A549 (cell line): ENCODE measurements around the gene GAP43. TPM values are rescaled to one million over a fixed set of nuclear protein-coding genes. Genes with fewer than 3 reads are reported as not detected.

ENCODE experiments used
- ATAC-seq, 2 experiments: fragments of 200-7000 bp in 1 of 2; fragments of >200 bp in 1 of 2; cut with Nextera tagmentation in 1 of 2; cut with Tn5 transposase in 1 of 2; 3 replicates each; pipeline versions ENCODE4 v1.8.0 to v1.9.1; 2018 to 2020; ENCODE audit warnings: mild to moderate bottlenecking in 1 of 2, moderate library complexity in 1 of 2
- CTCF ChIA-PET: fragments of 300-600 bp; sonication (Branson Sonifier 250); formaldehyde crosslinking; extraction: SDS; loops from one replicate; lab custom pipeline; 2021; ENCODE audit warnings: antibody characterized with exemption, inconsistent platforms; lab: Yijun Ruan, JAX
- POLR2A ChIA-PET: fragments of 350-600 bp; formaldehyde crosslinking; extraction: SDS; loops from one replicate; lab custom pipeline; 2021; ENCODE audit warnings: antibody characterized with exemption, inconsistent platforms; lab: Yijun Ruan, JAX
- DNase-seq, 2 experiments: peaks; one replicate each; pipeline versions ENCODE4 v3.0.0 to v3.0.0-alpha.2; 2011 to 2016; ENCODE audit warnings: low read depth in 1 of 2, low spot score in 1 of 2
- FAIRE-seq: peaks from 2 replicates; lab custom pipeline; 2011; peaks lifted over from hg19 to GRCh38; lab: Jason Lieb, UNC
- H3K27ac ChIP-seq, 2 experiments: fragments of >200 bp; sonication (Bioruptor Twin); formaldehyde crosslinking; 3 replicates each; pipeline ENCODE4 v1.5.1; 2016 to 2017
- H3K4me1 ChIP-seq: fragments of >200 bp; sonication (Bioruptor Twin); formaldehyde crosslinking; 3 replicates; pipeline ENCODE4 v1.6.1; 2016
- H3K4me2 ChIP-seq: fragments of >200 bp; sonication (Bioruptor Twin); formaldehyde crosslinking; 3 replicates; pipeline ENCODE4 v1.6.1; 2016
- H3K4me3 ChIP-seq: fragments of >200 bp; sonication (Bioruptor Twin); formaldehyde crosslinking; 3 replicates; pipeline ENCODE4 v1.5.1; 2016
- H3K9me3 ChIP-seq: fragments of >200 bp; sonication (Bioruptor Twin); formaldehyde crosslinking; 3 replicates; pipeline ENCODE4 v1.6.1; 2016
- ATOH8 ChIP-seq: fragments of 250-450 bp; sonication (Bioruptor Pico); IDR thresholded peaks from 2 replicates; pipeline ENCODE4 v1.5.0; 2020; ENCODE audit warnings: low read depth, mild to moderate bottlenecking, moderate library complexity
- BHLHE40 ChIP-seq: IDR thresholded peaks from 2 replicates; pipeline ENCODE4 v1.6.1; 2012; ENCODE audit warnings: low read depth, low read length, inconsistent platforms
- CTCF ChIP-seq: fragments of >200 bp; sonication (Bioruptor Twin); formaldehyde crosslinking; IDR thresholded peaks from 3 replicates; pipeline ENCODE4 v1.5.1; 2016
- E2F6 ChIP-seq: IDR thresholded peaks from 2 replicates; pipeline ENCODE4 v1.6.1; 2012; ENCODE audit warnings: low read depth, borderline replicate concordance
- EP300 ChIP-seq, 2 experiments: fragments of >200 bp; sonication (Bioruptor Twin); formaldehyde crosslinking; IDR thresholded peaks; 2 replicates in 1 of 2; 3 replicates in 1 of 2; pipeline ENCODE4 v1.6.1; 2016 to 2017
- FOSB ChIP-seq: fragments of 250-450 bp; sonication (Bioruptor Pico); IDR thresholded peaks from 2 replicates; pipeline ENCODE4 v1.5.0; 2020; ENCODE audit warnings: mild to moderate bottlenecking, moderate library complexity
- HDAC2 ChIP-seq: fragments of 200-600 bp; sonication (generic); IDR thresholded peaks from 2 replicates; pipeline ENCODE4 v1.6.1; 2016
- HOXA7 ChIP-seq: fragments of 250-450 bp; sonication (Bioruptor Pico); IDR thresholded peaks from 2 replicates; pipeline ENCODE4 v1.5.0; 2020; ENCODE audit warnings: mild to moderate bottlenecking, moderate library complexity
- HOXB13 ChIP-seq: fragments of 250-450 bp; sonication (Bioruptor Pico); IDR thresholded peaks from 2 replicates; pipeline ENCODE4 v1.5.0; 2020; ENCODE audit warnings: low read depth, mild to moderate bottlenecking, moderate library complexity
- HOXB5 ChIP-seq: fragments of 250-450 bp; sonication (Bioruptor Pico); IDR thresholded peaks from 2 replicates; pipeline ENCODE4 v1.5.0; 2020; ENCODE audit warnings: mild to moderate bottlenecking, moderate library complexity
- JUN ChIP-seq, 2 experiments: fragments of >200 bp; sonication (Bioruptor Twin); formaldehyde crosslinking; IDR thresholded peaks; 2 replicates in 1 of 2; 3 replicates in 1 of 2; pipeline ENCODE4 v1.6.1; 2016 to 2017
- MAZ ChIP-seq: fragments of 150-350 bp; IDR thresholded peaks from 2 replicates; pipeline ENCODE4 v1.6.1; 2014; ENCODE audit warnings: antibody characterized with exemption, low read depth, low read length, borderline replicate concordance
- MYC ChIP-seq: IDR thresholded peaks from 2 replicates; pipeline ENCODE4 v1.6.1; 2012; ENCODE audit warnings: mild to moderate bottlenecking, inconsistent platforms, low read length, improper control_type of control experiment, borderline replicate concordance
- NFE2L2 ChIP-seq: fragments of 150-350 bp; conservative IDR thresholded peaks from 2 replicates; pipeline ENCODE4 v1.6.1; 2014; ENCODE audit warnings: low read length
- NR3C1 ChIP-seq: fragments of >200 bp; sonication (Bioruptor Twin); formaldehyde crosslinking; IDR thresholded peaks from 3 replicates; pipeline ENCODE4 v1.6.1; 2017
- PHF8 ChIP-seq: fragments of 200-600 bp; sonication (generic); IDR thresholded peaks from 2 replicates; pipeline ENCODE4 v1.6.1; 2016; ENCODE audit warnings: low read depth, mild to moderate bottlenecking, antibody characterized with exemption, moderate library complexity, borderline replicate concordance
- POLR2A ChIP-seq: IDR thresholded peaks from 2 replicates; pipeline ENCODE4 v1.6.1; 2012; ENCODE audit warnings: mild to moderate bottlenecking, low read length
- POLR2AphosphoS2 ChIP-seq: conservative IDR thresholded peaks from 2 replicates; pipeline ENCODE4 v1.6.1; 2012; ENCODE audit warnings: low read length, improper control_type of control experiment, inconsistent platforms
- RARB ChIP-seq: fragments of 250-450 bp; sonication (Bioruptor Pico); IDR thresholded peaks from 2 replicates; pipeline ENCODE4 v1.8.0; 2021; ENCODE audit warnings: mild to moderate bottlenecking, moderate library complexity
- RCOR1 ChIP-seq: fragments of 150-350 bp; IDR thresholded peaks from 2 replicates; pipeline ENCODE4 v1.6.1; 2014; ENCODE audit warnings: antibody characterized with exemption, low read length, low read depth
- RNF2 ChIP-seq: fragments of 200-600 bp; sonication (generic); IDR thresholded peaks from 2 replicates; pipeline ENCODE4 v1.6.1; 2016; ENCODE audit warnings: low read depth, mild to moderate bottlenecking, antibody characterized with exemption, moderate library complexity, borderline replicate concordance
- SMC3 ChIP-seq: fragments of >200 bp; sonication (Bioruptor Twin); formaldehyde crosslinking; IDR thresholded peaks from 3 replicates; pipeline ENCODE4 v1.6.1; 2018; ENCODE audit warnings: inconsistent platforms
- TFCP2L1 ChIP-seq: fragments of 250-450 bp; sonication (Bioruptor Pico); IDR thresholded peaks from 2 replicates; pipeline ENCODE4 v1.5.0; 2021; ENCODE audit warnings: mild to moderate bottlenecking
- ZC3H11A ChIP-seq: fragments of 450-650 bp; IDR thresholded peaks from 2 replicates; pipeline ENCODE4 v1.6.1; 2014; ENCODE audit warnings: antibody characterized with exemption, mild to moderate bottlenecking
- ZFP36 ChIP-seq: fragments of 450-650 bp; IDR thresholded peaks from 2 replicates; pipeline ENCODE4 v1.6.1; 2014; ENCODE audit warnings: borderline replicate concordance; ENCODE audit not compliant: partially characterized antibody
- WGBS: methylation state at CpG from one replicate; pipeline ENCODE4 v1.1.6; 2017; ENCODE audit errors: missing lambda C conversion rate; 5-methylcytosine and 5-hydroxymethylcytosine counted together
- polyA plus RNA-seq, 4 experiments: library from polyadenylated mRNA; depleted of rRNA in 3 of 4; stranded (reverse); fragments of >200 nt; fragmentation: RNase III in 1 of 4; extraction: RNeasy Plus Mini Kit Qiagen cat#74134 plus additional on column Dnase treatment in 1 of 4; gene quantifications; 2 replicates in 3 of 4; 3 replicates in 1 of 4; pipeline ENCODE4 v1.2.3, GENCODE V29; 2011 to 2017

GAP43 gene
- polyA plus RNA-seq, 2 of the 4 experiments (the other 2 are of a cell fraction): not detected

GRCh38 chr3:115580566-115580965 is 42.7 kb upstream of the GAP43 start:
- H3K9me3 ChIP-seq: no peaks in the 10 kb centered on the region
- no peak for FAIRE-seq
- DNase-seq: no peak
- H3K27ac ChIP-seq: no peak overlapping the region
- no peak overlapping the region for H3K4me3 ChIP-seq
- H3K4me1 ChIP-seq: no peaks in the 10 kb centered on the region
- TF ChIP-seq RARB (CRISPR knock-in tag): no peak
- no peak for TF ChIP-seq RCOR1
- no peak for TF ChIP-seq SMC3
- no peak for TF ChIP-seq NR3C1
- TF ChIP-seq FOSB: no peak
- TF ChIP-seq E2F6: no peak
- no peak for TF ChIP-seq POLR2AphosphoS2
- TF ChIP-seq BHLHE40: no peak
- ChIA-PET POLR2A (no interaction called here), CTCF (interaction anchor here (0.6 kb wide), 1 partner anchor 55 kb away, joined by 3 read pairs; no protein-coding TSS in a partner anchor)
- 67% methylated on average over 1 of the region's 1 CpG for WGBS
- H3K4me2 ChIP-seq: no peak overlapping the region
- ATAC-seq: no peak

- POLR2A ChIA-PET: no interaction called here
- Histone ChIP-seq H3K27ac (no peak overlapping the region), H3K4me1 (no peaks in the 10 kb centered on the region), H3K9me3 (no peaks in the 10 kb centered on the region)
- DNase-seq (no peak), FAIRE-seq (no peak)
- CTCF ChIA-PET: interaction anchor here (0.6 kb wide), 1 partner anchor 54 kb away, joined by 3 read pairs; no protein-coding TSS in a partner anchor
- TF ChIP-seq NFE2L2 (no peak), CTCF (no peak), PHF8 (no peak), ZFP36 (no peak), RNF2 (no peak), HDAC2 (no peak), FOSB (no peak)
- TF ChIP-seq, all 56 proteins: peak for 0
- WGBS: 23% methylated on average over 8 of the region's 8 CpGs
- H3K4me3 ChIP-seq: no peak overlapping the region
- no peak; a peak in 1 of 6 replicates for ATAC-seq
- no peak overlapping the region for H3K4me2 ChIP-seq
Measured at GRCh38 chr3:115581362-115582135, 41.8 kb upstream of the GAP43 start.

- no peak for FAIRE-seq
- ChIA-PET POLR2A (no interaction called here), CTCF (interaction anchor here (0.5 kb wide), 1 partner anchor 371 kb away, joined by 3 read pairs; no protein-coding TSS in a partner anchor)
- H3K27ac ChIP-seq: no peak overlapping the region
- no peak overlapping the region for H3K4me2 ChIP-seq
- no peaks in the 10 kb centered on the region for H3K4me1 ChIP-seq
- DNase-seq: no peak
- WGBS: 51% methylated on average over 5 of the region's 5 CpGs
- no peak overlapping the region for H3K4me3 ChIP-seq
- no peaks in the 10 kb centered on the region for H3K9me3 ChIP-seq
- no peak for ATAC-seq
- no peak for TF ChIP-seq HOXB13
- no peak for TF ChIP-seq CTCF
- no peak for TF ChIP-seq EP300 (IDR thresholded peaks at IDR 0.05)
- TF ChIP-seq NR3C1: no peak
- no peak for TF ChIP-seq HOXB5 (CRISPR knock-in tag)
- no peak for TF ChIP-seq POLR2A
- no peak for TF ChIP-seq NFE2L2
- TF ChIP-seq JUN (IDR thresholded peaks at IDR 0.05): no peak
- TF ChIP-seq ZC3H11A: no peak
- no peak for TF ChIP-seq FOSB
- TF ChIP-seq MAZ: no peak
- TF ChIP-seq MYC: no peak
- no peak for TF ChIP-seq HOXA7 (CRISPR knock-in tag)
- no peak for TF ChIP-seq RARB (CRISPR knock-in tag)
- no peak for TF ChIP-seq RCOR1
- no peak for TF ChIP-seq ATOH8 (CRISPR knock-in tag)
- TF ChIP-seq TFCP2L1 (CRISPR knock-in tag): no peak
Measured at GRCh38 chr3:115588201-115589115, 34.9 kb upstream of the GAP43 start.
